NCI-H1930 (cell line): Measurements from ENCODE around the gene IL6.

Experiments used
- DNase-seq, 2 experiments: peaks; one replicate each; lab custom pipeline; 2025; lab: John Stamatoyannopoulos, UW

The IL6 gene

GRCh38 chr7:22781230-22781711 is 54.3 kb downstream of the IL6 start:
- no peak for DNase-seq
